ENCODE data around the gene ADNP2. TPM values are rescaled to one million over a fixed set of nuclear protein-coding genes. Genes with fewer than 3 reads are reported as not detected.

The ADNP2 gene
- total RNA-seq, 1 donor from 2014 or later, result 15.2 TPM

DNA sequence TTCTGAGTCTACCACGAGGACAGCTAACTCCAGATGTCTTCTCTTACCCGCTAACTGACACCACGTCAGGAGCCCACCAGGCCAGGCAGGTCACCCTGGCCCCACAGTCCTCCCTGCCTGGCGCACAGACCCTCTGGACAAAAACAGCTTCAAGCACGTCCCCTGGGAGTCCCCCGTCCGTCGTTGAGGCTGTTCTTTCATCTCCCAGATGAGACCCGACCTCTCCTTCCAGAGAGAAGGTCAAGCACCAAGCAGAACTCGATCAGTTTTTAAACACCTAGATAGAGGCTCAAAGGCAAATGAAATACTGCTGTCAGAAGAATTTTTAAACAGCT lies 80.4 kb downstream of the ADNP2 start:
- no peak overlapping the region for H3K27ac Mint-ChIP-seq (ENCODE audit: unreplicated experiment)
- H3K27me3 Mint-ChIP-seq (ENCODE audit: low read depth), result no peaks in the 10 kb centered on the region
- H3K36me3 Mint-ChIP-seq (ENCODE audit: low read depth), result no peaks in the 10 kb centered on the region
- no peak overlapping the region for H3K4me3 Mint-ChIP-seq (ENCODE audit: unreplicated experiment)
- no peak for DNase-seq (ENCODE audit: low spot score)
- no peaks in the 10 kb centered on the region for H3K9me3 Mint-ChIP-seq (ENCODE audit: low read depth)
- TF ChIP-seq, protein P1, sequence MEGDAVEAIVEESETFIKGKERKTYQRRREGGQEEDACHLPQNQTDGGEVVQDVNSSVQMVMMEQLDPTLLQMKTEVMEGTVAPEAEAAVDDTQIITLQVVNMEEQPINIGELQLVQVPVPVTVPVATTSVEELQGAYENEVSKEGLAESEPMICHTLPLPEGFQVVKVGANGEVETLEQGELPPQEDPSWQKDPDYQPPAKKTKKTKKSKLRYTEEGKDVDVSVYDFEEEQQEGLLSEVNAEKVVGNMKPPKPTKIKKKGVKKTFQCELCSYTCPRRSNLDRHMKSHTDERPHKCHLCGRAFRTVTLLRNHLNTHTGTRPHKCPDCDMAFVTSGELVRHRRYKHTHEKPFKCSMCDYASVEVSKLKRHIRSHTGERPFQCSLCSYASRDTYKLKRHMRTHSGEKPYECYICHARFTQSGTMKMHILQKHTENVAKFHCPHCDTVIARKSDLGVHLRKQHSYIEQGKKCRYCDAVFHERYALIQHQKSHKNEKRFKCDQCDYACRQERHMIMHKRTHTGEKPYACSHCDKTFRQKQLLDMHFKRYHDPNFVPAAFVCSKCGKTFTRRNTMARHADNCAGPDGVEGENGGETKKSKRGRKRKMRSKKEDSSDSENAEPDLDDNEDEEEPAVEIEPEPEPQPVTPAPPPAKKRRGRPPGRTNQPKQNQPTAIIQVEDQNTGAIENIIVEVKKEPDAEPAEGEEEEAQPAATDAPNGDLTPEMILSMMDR (IDR thresholded peaks at IDR 0.05), result no peak
- peaks cover 3% of the 10 kb centered on the region for H3K4me1 Mint-ChIP-seq (ENCODE audit: low read depth)

Other genes with a start within 250 kb of the ADNP2 start
- gene SLC66A2, start 157.6 kb upstream of the ADNP2 start, total RNA-seq, result 27.6 to 32.1 TPM (median 29.1 TPM) in 3 replicates
- gene HSBP1L1, start 144.6 kb upstream of the ADNP2 start, total RNA-seq, result 0.99 to 5.4 TPM (median 5.1 TPM) in 3 replicates
- 141 to 143 TPM (median 141 TPM) in 3 replicates for gene TXNL4A, start 120.7 kb upstream of the ADNP2 start, total RNA-seq
- 25.5 to 26.8 TPM (median 25.9 TPM) in 3 replicates for gene RBFA, start 74.8 kb upstream of the ADNP2 start, total RNA-seq
- gene PARD6G, start 138.3 kb downstream of the ADNP2 start, total RNA-seq, result 10.9 to 17.7 TPM (median 17.0 TPM) in 3 replicates